Dedifferentiated amniotic fluid mesenchymal stem cell (primary cell): Measurements from ENCODE around the gene MYO18A.
"Not testable (repeated sequence)": the region's sequence is repeated elsewhere in the genome, so short reads cannot be mapped to it uniquely, and the experiment has no call there.

Experiments
- DNase-seq: peaks from one replicate; pipeline ENCODE4 v3.0.0-alpha.2; 2016; ENCODE audit errors: extremely low spot score

The MYO18A gene

DNA sequence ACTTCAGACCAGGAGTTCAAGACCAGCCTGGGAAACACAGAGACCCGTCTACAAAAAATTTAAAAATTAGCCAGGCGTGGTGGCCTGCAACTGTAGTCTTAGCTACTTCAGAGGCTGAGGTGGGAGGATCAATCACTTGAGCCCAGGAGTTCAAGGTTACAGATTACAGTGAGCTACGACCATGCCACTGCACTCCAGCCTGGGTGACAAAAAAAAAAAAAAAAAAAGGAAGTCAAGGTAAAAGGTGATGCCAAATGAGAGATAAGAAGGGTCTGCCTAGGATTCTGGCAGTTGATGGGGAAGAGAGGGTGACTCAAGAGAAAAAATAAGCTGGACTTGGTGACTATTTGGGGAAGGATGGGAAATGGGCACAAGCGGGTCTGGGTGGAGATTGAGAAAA lies 32.5 kb downstream of the MYO18A start:
- no peak for DNase-seq

- DNase-seq = not testable (repeated sequence)
Observed at GRCh38 chr17:29147228-29147627, 33.0 kb downstream of the MYO18A start.

DNA sequence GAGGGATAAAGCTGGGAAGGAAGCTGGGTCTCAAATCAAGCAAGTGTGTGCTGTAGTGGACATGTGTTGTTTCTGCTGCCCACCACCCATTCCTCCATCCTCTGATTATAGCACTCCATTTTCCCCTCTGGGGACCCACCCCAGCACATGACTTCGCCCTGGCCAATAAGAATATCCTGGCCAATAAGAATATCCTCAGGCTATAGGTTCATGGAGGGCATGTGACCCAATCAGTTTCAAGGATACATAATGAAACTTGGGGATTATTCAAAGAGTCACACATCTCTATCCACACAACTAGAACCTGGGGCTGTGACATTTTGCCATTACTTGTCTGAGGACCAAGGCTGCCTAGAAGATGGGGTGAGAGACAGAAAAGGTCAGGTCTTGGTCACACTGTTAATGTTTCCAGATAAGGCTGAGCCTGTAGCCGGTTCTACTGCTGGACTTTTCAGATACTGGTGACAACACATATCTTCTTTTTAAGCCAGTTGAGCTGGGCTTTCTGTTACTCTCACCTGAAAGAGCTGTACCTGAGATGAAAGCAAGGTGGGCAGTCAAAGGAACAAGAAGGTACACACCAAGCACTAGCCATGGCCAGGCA lies 33.7 kb downstream of the MYO18A start:
- no peak for DNase-seq

GRCh38 chr17:29145289-29146073 lies 34.7 kb downstream of the MYO18A start:
- peak; percentile 67 for DNase-seq

- no peak for DNase-seq
Observed at GRCh38 chr17:29143894-29144293, 36.3 kb downstream of the MYO18A start.

GRCh38 chr17:29141514-29141876 lies 38.7 kb downstream of the MYO18A start:
- DNase-seq = no peak

- no peak for DNase-seq
Observed at GRCh38 chr17:29140631-29141513, 39.3 kb downstream of the MYO18A start.

DNA sequence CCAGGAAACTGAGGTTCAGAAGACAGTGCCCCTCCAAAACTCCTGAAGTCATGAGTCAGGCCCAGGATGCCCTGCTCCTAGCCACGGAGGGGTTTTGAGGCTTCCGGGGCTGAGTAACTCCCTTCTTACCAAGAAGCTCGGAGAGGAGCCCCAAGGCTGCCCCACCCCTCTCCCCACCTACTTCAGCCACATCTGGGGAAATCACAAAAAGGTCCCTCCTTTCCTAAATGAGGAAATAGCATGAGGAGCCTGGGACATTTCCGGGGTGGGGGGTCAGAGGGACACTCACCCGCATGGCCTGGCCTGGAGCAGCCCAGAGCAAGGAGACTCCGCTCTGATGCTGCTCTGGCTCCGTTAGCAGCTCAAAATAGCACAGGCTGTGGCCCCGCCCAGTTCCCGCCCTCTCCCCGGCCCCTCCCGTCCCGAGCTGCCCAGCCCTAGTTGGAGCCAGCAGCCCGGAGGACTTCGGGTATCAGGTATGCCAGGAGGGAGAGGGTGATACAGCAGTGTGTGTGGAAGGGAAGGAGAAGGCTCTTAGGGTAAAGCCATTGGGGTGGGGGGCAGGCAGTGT lies 40.1 kb downstream of the MYO18A start:
- DNase-seq = peak; percentile 47

GRCh38 chr17:29138971-29139691 lies 41.1 kb downstream of the MYO18A start:
- no peak for DNase-seq

DNA sequence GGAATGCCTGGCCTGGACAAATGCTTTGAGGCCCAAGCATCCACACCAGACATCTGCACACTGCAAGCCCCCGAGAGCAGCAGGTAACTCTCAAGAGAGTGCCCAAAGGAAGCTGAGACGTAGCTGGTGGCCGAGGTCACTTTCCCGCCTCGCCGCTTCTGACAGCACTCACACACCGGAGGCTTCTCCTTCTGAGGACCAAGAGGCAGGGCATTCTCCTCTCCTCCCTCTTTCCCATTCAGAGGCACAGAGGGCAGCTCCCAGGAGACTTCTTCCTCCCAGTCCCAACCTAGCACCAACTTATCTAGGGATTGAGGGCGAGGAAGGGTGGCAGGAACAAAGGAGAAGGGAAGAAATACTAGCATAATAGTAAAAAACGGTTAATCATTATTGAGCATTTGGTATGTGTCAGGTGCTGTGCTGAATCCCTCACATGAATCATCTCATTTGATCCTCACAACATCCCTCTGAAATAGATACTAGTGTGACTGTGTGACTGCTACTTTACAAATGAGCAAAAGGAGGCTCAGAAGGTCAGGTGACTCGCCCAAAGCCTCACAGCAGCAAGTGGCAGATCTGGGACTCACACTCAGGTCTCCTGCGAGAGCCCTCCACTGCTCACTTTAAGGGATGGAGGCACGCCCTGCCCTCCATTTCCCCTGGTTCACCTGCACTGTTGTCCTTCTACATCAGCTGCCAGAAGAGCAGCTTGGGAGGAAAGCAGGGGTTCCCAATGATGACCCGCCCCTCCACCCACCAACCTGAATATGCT lies 41.8 kb downstream of the MYO18A start:
- no peak for DNase-seq

DNA sequence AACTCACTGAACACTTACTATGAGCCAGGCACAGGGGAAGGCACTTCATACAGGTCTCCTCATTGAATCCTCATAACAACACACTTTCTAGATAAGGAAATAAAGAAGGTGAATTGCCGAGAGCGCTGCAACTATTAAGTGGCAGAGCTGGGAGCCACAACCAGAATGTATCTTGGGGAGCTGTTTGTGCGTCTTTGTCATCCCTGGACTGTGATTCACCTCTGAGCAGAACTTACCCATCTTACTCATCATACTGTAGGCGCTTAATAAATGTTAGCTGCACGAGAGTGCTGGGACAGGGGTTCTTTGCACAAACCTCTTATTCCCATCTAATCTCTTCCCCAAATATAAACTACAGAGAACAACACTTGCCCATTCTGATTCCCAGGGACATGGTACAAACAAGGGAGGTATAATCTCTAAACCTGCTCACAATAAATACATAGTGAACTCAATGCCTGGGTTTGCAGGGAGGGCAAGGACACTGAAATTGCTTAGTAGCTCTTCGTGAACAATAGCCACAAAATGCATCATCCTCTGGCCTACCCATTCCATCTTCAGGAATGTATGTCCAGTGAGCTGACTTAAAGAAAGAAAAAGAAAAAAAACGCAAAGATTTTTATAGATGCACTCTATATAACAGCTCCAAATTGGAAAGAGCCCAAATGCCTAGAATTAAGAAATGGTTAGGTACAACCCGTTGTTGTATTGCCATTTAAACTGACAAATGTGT lies 43.0 kb downstream of the MYO18A start:
- no peak for DNase-seq

DNA sequence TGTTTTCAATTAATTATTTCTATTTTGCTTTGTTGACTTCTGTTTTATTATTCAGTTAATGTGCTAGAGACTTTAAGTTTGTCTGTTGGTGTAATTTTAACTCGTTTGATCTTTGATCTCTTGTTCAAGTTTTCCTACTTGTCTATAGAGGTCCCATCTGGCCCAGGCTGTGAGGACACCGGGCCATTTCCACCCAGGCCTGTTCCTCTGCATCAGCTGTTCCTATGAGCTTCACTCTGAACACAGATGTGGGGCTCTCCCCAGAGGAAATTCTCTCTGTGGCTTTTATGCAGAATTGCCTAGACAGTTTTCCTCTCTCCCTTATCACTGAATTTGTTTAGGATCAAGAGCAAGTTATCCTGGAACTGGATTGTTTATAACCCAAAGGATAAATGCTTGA lies 44.7 kb downstream of the MYO18A start:
- no peak for DNase-seq

DNA sequence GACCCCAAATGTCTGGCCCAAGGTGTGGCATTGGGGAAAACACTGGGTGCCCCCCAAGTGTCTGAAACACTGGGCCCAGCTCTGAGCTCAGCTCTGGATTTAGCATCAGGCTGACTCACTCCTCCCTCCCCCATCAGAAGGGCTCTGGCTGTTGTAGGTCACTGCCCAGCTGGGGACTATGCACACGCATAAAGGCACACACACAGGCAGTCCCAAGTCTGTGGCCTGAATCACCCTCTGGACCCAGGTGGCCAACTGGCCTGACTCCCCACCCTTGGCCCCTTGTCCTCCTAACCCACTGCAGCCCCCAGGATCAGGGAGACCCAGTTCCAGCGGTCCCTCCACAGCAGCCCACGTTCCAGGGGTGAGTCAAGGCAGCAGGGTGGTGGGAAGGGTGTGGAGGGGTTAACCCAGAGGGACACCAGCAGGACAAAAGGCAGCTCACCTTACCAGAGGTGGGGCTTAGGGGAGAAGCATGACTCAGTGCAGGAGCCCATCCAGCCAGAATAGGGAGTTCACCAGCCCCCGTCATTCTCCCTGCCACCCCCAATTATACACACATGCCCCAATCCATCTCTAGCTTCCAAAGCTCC lies 47.0 kb downstream of the MYO18A start:
- DNase-seq = peak; percentile 55

- peak; percentile 83 for DNase-seq
Observed at GRCh38 chr17:29131814-29132682, 48.1 kb downstream of the MYO18A start.

- DNase-seq = no peak
Observed at GRCh38 chr17:29129731-29130130, 50.5 kb downstream of the MYO18A start.

- no peak for DNase-seq
Observed at GRCh38 chr17:29127840-29128239, 52.4 kb downstream of the MYO18A start.

DNA sequence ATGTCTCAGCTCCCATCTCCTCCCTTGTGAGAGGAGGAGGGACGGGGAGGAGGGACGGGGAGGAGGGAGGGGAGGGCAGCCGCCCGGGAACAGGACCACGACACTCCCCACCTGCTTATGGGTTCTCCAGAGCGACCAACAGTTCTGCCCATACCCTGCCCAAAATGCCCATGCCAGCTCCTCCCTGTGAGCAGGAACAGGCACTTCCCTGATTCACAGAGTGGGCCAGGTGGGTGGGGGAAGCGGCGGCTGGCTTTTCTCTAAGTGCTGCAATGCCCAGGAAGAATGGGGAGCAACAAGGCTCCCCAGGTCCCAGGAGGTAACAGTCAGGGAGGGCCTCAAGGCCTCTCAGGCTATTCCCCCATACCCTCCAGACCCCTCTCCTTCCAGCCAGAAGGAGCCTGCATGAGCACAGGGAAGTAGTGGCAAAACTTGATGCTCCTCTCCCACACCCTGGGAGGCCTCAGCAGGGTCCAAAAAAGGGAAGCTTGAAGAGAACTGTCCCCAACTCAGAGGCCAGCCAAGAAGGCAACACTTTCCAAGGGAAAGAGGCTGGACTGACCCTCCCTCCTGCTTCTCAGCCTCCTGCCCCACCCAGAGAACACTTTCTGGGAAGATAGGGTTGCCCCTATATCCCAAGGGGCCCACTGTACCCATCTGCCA lies 53.8 kb downstream of the MYO18A start:
- DNase-seq = no peak

DNA sequence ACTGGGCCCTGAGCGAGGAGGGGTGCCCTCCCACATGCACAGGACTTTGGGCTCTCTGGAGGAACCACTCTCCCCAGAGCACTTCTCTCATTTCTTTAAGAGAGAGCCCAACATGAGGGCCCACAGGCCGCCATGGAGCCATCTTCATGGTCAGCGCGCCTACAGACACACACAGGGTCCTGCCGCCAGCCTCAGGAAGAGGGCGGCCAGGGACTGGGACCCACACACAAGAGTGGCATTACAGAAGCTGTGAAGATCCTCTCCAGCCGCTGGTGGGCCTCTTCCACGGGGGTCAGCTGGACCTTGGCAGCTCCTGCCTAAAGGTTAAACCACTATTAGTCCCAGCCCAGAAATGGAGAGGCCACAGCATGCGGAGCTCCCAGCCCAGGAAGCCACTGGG lies 54.5 kb downstream of the MYO18A start:
- no peak for DNase-seq
